HG02943 (cell line): ENCODE results near the gene KLF11.
"Not testable (repeated sequence)": the region's sequence is repeated elsewhere in the genome, so short reads cannot be mapped to it uniquely, and the experiment has no call there.

Source experiments
- ATAC-seq: cut with Tn5 transposase; IDR thresholded peaks from one replicate; pipeline ENCODE4 v1.9.1; 2021; ENCODE audit warnings: mild to moderate bottlenecking, low read depth, moderate library complexity; ENCODE audit not compliant: unreplicated experiment

Gene KLF11

GRCh38 chr2:10080536-10081304, 37.4 kb downstream of the KLF11 start:
- no peak for ATAC-seq

- ATAC-seq, result no peak
Observed at GRCh38 chr2:10083046-10083445, 39.7 kb downstream of the KLF11 start.

- no peak for ATAC-seq
Observed at GRCh38 chr2:10083692-10084211, 40.4 kb downstream of the KLF11 start.

GRCh38 chr2:10084223-10084865, 41.0 kb downstream of the KLF11 start:
- no peak for ATAC-seq

GRCh38 chr2:10085043-10085667, 41.8 kb downstream of the KLF11 start:
- no peak for ATAC-seq

- no peak for ATAC-seq
Observed at GRCh38 chr2:10085668-10086059, 42.3 kb downstream of the KLF11 start.

DNA sequence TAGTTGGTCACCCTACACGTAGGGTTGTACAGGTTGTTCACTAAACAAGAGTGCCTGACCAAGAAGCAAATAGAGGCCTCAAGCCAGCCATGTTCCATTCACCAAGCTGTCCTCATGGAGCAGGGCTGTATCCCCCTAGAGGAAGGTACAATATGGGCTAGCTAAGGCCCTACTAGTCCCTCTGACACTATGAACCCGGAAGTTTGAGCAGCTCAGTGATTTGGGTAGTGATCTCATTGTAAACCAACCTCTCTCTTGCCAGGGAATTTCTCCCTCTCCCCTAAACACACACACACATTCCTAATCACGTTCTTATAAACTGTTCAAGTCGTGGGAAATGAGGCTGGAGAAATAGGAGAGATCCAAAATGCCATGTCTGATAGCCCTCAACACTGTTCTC, 43.6 kb downstream of the KLF11 start:
- ATAC-seq, result no peak

- ATAC-seq, result no peak
Observed at GRCh38 chr2:10087360-10087759, 44.0 kb downstream of the KLF11 start.

GRCh38 chr2:10089565-10090190, 46.3 kb downstream of the KLF11 start:
- ATAC-seq, result no peak

DNA sequence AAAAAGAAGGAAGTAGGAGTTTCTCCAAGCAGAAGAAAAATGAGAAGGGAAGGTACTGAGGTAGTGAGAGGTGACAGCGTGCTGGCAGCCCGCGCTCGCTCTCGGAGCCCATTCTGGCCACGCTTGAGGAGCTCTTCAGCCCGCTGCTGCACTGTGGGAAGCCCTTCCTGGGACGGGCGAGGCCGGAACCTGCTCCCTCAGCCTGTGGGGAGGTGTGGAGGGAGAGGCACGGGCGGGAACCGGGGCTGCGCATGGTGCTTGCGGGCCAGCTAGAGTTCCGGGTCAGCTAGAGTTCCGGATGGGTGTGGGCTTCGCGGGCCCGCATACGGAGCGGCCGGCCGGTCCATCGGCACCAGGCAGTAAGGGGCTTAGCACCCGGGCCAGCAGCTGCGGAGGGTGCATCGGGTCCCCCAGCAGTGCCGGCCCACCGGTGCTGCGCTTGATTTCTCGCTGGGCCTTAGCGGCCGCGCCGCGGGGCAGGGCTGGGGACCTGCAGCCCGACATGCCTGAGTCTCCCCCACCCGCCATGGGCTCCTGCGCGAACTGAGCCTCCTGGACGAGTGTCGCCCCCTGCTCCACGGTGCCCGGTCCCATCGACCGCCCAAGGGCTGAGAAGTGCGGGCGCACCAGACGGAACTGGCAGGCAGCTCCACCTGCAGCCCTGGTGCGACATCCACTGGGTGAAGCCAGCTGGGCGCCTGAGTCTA, 48.0 kb downstream of the KLF11 start:
- no peak for ATAC-seq

- not testable (repeated sequence) for ATAC-seq
Observed at GRCh38 chr2:10091889-10092244, 48.5 kb downstream of the KLF11 start.

- no peak for ATAC-seq
Observed at GRCh38 chr2:10094271-10094814, 51.0 kb downstream of the KLF11 start.

- no peak for ATAC-seq
Observed at GRCh38 chr2:10095175-10095574, 51.8 kb downstream of the KLF11 start.

- no peak for ATAC-seq
Observed at GRCh38 chr2:10096641-10097040, 53.3 kb downstream of the KLF11 start.

DNA sequence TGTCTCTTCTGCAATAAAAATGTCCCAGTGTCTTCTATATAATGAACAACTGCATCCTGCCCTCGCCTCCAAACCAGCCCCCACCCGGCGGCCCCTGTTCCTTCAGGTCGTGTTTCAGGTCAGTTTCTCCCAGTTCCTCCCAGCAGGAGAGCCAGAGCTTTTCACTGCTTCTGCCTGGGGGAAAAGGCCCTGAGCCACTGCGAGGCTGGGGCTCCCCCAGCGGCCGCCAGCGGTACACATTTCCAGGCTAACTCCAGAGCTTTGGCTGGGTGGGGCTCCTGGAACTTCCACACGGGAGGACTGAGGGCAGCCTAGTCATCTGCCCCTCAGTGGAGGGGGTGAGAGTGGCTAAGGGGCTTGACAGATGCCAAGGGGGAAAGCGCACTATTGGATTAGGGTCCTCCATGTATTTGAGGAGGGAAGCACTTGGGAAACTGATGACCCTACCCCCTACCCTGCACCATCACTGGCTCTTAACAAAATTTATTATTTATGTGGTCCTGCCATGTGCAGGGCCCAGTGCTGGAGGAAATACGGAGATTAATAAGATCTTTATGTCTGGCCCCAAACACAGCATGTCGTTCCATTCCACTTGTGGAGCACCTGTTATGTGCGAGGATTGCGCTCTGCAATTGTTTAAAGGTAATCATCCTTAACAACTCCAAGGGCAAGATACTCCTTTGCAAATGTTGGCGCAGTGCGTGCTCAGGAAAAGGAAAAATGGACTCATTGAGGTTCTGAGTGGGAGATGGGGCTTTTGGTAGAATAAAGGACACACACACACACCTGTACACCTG, 54.2 kb downstream of the KLF11 start:
- ATAC-seq, result no peak

- no peak for ATAC-seq
Observed at GRCh38 chr2:10101491-10101890, 58.1 kb downstream of the KLF11 start.

DNA sequence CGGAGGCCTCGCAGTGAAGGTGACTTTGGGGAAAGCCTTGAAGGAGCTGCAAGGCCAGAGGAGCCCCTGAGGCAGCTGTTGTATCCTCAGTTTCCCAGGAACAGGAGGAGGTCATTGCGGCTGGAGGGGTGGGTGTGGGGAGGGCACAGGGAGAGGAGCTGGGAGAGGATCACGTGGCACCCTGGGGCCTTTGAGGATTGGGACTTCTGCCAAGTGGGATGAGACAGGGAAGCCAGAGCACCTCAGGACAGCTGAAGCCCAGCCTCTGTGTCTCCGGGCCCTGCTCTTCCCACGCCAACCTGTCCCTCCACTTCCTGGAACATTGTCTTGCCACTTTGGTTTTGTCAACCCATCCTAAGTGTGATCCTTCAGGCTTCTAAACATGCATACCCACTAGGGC, 59.8 kb downstream of the KLF11 start:
- ATAC-seq, result no peak
